Renal pelvis (tissue), 4 donors: ENCODE results near the gene PROM1. TPM values are rescaled to one million over a fixed set of nuclear protein-coding genes. Genes with fewer than 3 reads are reported as not detected.

ENCODE experiments used
- DNase-seq: peaks from one replicate; pipeline ENCODE4 v3.0.0-alpha.2; 2013
- polyA plus RNA-seq, 3 donors: library from polyadenylated mRNA; unstranded; fragments of 120-200 nt; gene quantifications; one replicate each; pipeline ENCODE4 v1.2.1, GENCODE V29; 2013; ENCODE audit not compliant: insufficient read length in 3 of 3

Gene PROM1
- polyA plus RNA-seq, 3 donors, result 30.6 to 59.3 (median 42.9) TPM

- DNase-seq, result no peak
Observed at GRCh38 chr4:15955670-15956069, 128.2 kb downstream of the PROM1 start.

GRCh38 chr4:15953625-15954024 lies 130.2 kb downstream of the PROM1 start:
- no peak for DNase-seq

GRCh38 chr4:15951781-15952180 lies 132.0 kb downstream of the PROM1 start:
- DNase-seq, result no peak

- no peak for DNase-seq
Observed at GRCh38 chr4:15948826-15949225, 135.0 kb downstream of the PROM1 start.

- no peak for DNase-seq
Observed at GRCh38 chr4:15947684-15948083, 136.1 kb downstream of the PROM1 start.

GRCh38 chr4:15945516-15945915 lies 138.3 kb downstream of the PROM1 start:
- no peak for DNase-seq

GRCh38 chr4:15944895-15945294 lies 138.9 kb downstream of the PROM1 start:
- no peak for DNase-seq

GRCh38 chr4:15942283-15942682 lies 141.5 kb downstream of the PROM1 start:
- DNase-seq, result no peak

- no peak for DNase-seq
Observed at GRCh38 chr4:15938640-15939039, 145.2 kb downstream of the PROM1 start, which contains the start of gene FGFBP1. Gene FGFBP1 (minus strand): TSS chr4:15938740. CDS start chr4:15936632, 2,108 bp downstream.

GRCh38 chr4:15938182-15938581 lies 145.6 kb downstream of the PROM1 start:
- DNase-seq, result no peak

GRCh38 chr4:15936495-15936894 lies 147.3 kb downstream of the PROM1 start:
- DNase-seq, result no peak

GRCh38 chr4:15935504-15936402 lies 148.1 kb downstream of the PROM1 start:
- no peak for DNase-seq

GRCh38 chr4:15934259-15934658 lies 149.6 kb downstream of the PROM1 start:
- DNase-seq, result no peak

- no peak for DNase-seq
Observed at GRCh38 chr4:15931451-15932210, 152.2 kb downstream of the PROM1 start.

GRCh38 chr4:15930314-15930713 lies 153.5 kb downstream of the PROM1 start:
- no peak for DNase-seq

GRCh38 chr4:15929540-15929939 lies 154.3 kb downstream of the PROM1 start:
- no peak for DNase-seq

- DNase-seq, result no peak
Observed at GRCh38 chr4:15928883-15929282, 154.9 kb downstream of the PROM1 start.

GRCh38 chr4:15926486-15926885 lies 157.3 kb downstream of the PROM1 start:
- no peak for DNase-seq

GRCh38 chr4:15925830-15926229 lies 158.0 kb downstream of the PROM1 start:
- no peak for DNase-seq

- DNase-seq, result no peak
Observed at GRCh38 chr4:15921592-15921932, 162.3 kb downstream of the PROM1 start.

- no peak for DNase-seq
Observed at GRCh38 chr4:15920723-15921591, 162.9 kb downstream of the PROM1 start.

- no peak for DNase-seq
Observed at GRCh38 chr4:15918484-15919129, 165.2 kb downstream of the PROM1 start.
